K562 (cell line): ENCODE data around the gene DDX60.

Experiments
- ARNT ChIP-seq, 2 experiments: fragments of 450-650 bp; IDR thresholded peaks; 2 replicates each; pipeline ENCODE4 v1.6.1; 2016; ENCODE audit warnings: mild to moderate bottlenecking in 1 of 2
- DNMT1 ChIP-seq: fragments of 450-650 bp; IDR thresholded peaks from 2 replicates; pipeline ENCODE4 v1.6.1; 2016; ENCODE audit warnings: antibody characterized with exemption, mild to moderate bottlenecking
- HMBOX1 ChIP-seq: sonication (generic); IDR thresholded peaks from 2 replicates; pipeline ENCODE4 v1.6.1; 2016
- SIX5 ChIP-seq, 2 experiments: IDR thresholded peaks; 2 replicates each; pipeline ENCODE4 v1.6.1; 2011; ENCODE audit warnings: low read length in 2 of 2, borderline replicate concordance in 1 of 2, low read depth in 1 of 2, mild to moderate bottlenecking in 1 of 2, moderate library complexity in 1 of 2; ENCODE audit not compliant: insufficient read depth in 1 of 2
- SNRNP70 ChIP-seq: fragments of 200-400 bp; formaldehyde crosslinking; optimal IDR thresholded peaks from 2 replicates; pipeline ENCODE3; 2017; ENCODE audit warnings: low read depth, low read length
- ZNF274 ChIP-seq: IDR thresholded peaks from 2 replicates; pipeline ENCODE4 v1.6.1; 2011; ENCODE audit warnings: low read depth, mild to moderate bottlenecking, low read length, moderate library complexity, borderline replicate concordance
- TF ChIP-seq, protein P1 (sequence below): sonication (generic); formaldehyde crosslinking; IDR thresholded peaks from 2 replicates; pipeline ENCODE4 v1.9.0; 2022; ENCODE audit warnings: mild to moderate bottlenecking, missing genetic modification reagents

- no peak for TF ChIP-seq HMBOX1
- no peak for TF ChIP-seq ZNF274
- TF ChIP-seq, protein P1, sequence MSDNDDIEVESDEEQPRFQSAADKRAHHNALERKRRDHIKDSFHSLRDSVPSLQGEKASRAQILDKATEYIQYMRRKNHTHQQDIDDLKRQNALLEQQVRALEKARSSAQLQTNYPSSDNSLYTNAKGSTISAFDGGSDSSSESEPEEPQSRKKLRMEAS (CRISPR knock-in tag): no peak
- TF ChIP-seq ARNT (IDR thresholded peaks at IDR 0.05): no peak
- TF ChIP-seq SIX5 (IDR thresholded peaks at IDR 0.05; ENCODE audit: borderline replicate concordance in 1 of 2, insufficient read depth in 1 of 2, low read depth in 1 of 2, low read length in 2 of 2): no peak
- TF ChIP-seq SNRNP70: no peak
- TF ChIP-seq DNMT1: no peak
Observed at GRCh38 chr4:168167714-168168284, 150.8 kb downstream of the DDX60 start.
